Activated T-helper 1 cell treated with anti-CD3 and anti-CD28 coated beads, Interleukin-2, amount 50 U/mL, for 16 hours (primary cell): ENCODE data around the gene FBXO38.

Source experiments
- DNase-seq, 2 donors: peaks; one replicate each; pipeline ENCODE4 v3.0.0-alpha.2; 2020; ENCODE audit warnings: low read depth in 1 of 2, low spot score in 1 of 2

Gene FBXO38

DNA sequence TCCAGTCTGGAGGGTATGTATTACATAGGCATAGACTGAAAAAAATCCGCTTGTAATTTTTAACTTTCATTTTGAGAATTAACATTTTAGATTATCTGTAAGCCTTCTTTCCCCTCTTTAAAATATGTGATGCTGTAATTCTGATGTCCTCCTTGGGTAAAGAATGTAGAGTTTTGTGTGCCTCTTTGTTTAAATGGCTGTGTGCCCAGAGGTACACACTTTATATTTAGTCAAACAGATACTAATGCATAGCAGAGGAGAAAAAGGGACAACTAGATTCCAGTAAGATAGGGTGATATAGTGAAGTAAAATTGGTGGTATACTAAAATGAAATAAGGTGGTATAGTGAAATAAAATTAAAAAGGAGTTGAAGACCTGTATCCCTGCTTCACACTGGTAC lies 1.3 kb downstream of the FBXO38 start:
- no peak for DNase-seq

- DNase-seq = no peak
These were observed 2.3 kb downstream of the FBXO38 start for GRCh38 chr5:148386041-148386440.

DNA sequence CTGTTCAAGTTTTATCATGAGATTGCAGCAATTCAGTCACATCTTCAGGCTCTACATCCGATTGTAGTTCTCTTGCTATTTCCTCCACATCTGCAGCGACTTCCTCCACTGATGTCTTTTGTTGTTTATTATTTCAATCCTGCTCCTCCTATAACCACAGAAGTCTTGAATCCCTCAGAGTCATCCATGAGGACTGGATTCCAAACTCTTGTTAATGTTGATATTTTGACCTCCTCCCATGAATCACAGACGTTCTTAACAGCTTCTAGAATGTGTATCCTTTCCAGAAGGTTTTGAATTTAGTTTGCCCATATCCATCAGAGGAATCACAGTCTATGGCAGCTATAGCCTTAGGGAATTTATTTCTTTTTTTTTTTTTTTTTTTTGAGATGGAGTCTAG lies 3.6 kb downstream of the FBXO38 start:
- DNase-seq = no peak

GRCh38 chr5:148388696-148389095 lies 4.9 kb downstream of the FBXO38 start:
- DNase-seq = no peak

- DNase-seq = no peak
These were observed 7.2 kb downstream of the FBXO38 start for GRCh38 chr5:148390914-148391313.

DNA sequence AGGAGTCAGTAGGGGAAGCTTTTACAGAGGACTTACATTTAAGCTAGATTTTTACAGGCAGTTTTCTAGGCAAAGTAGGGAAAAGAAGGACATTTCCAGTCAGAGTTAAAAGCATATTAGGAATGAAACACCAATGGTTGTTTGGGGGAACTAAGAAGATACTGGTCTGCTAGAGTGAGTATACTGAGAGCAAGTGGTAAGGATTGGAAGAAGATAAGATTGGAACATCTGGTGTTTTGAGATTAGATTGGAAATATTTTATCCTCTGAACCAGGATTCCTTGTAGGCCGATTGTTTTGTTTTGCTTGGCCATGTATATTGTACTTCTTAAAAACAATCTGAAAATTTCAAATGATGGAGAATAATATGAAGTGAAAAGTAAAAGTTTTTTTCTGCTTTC lies 7.7 kb downstream of the FBXO38 start:
- DNase-seq = no peak

GRCh38 chr5:148393390-148393741 lies 9.6 kb downstream of the FBXO38 start:
- no peak for DNase-seq

- no peak for DNase-seq
These were observed 10.8 kb downstream of the FBXO38 start for GRCh38 chr5:148394587-148395019.

DNA sequence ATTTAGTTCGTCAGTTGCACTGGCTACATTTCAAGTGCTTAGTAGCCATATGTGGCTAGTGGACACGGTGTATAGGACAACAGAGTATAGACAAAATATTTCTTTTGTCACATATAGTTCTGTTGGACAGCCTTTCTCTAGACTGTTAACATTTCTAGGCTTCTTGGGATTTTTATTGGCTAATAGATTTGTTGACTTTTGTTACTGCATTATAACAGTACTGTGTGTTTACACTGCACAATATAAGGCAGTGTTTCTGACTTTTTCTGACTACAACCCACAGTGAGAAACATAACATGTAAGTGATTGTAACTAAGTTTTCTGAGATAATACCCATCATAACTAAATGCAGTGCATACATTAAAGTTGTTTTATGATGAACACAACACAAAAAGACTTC lies 11.3 kb downstream of the FBXO38 start:
- no peak for DNase-seq

DNA sequence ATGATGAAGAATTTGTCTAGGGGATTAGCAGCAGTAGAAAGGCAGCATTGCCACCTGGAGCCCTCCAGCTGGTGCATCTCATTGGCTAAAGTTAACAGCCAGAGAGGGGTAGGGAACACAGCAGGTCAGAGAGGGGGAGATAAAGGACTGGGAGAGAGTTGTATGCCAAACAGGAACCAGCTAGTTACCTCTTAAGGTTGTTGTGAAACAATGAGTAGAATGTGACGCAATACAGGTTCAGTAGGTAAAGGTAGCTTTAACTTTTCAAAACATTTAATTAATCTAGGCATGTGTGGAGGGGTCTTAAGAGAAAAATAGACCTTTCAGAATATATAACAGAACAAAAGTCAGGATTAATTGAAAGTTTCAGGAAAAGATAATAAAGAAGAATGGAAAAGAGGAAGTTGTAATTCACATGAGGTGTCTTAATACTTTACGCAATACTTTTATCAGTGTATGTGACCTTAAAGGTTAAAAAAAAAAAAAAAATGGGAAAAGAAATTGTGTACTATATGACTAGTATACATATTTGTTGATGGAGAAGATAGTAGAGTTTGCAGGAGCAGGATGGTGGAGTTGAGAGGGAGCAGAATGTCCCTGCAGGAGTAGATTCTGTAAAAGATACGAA lies 14.3 kb downstream of the FBXO38 start:
- DNase-seq = no peak

DNA sequence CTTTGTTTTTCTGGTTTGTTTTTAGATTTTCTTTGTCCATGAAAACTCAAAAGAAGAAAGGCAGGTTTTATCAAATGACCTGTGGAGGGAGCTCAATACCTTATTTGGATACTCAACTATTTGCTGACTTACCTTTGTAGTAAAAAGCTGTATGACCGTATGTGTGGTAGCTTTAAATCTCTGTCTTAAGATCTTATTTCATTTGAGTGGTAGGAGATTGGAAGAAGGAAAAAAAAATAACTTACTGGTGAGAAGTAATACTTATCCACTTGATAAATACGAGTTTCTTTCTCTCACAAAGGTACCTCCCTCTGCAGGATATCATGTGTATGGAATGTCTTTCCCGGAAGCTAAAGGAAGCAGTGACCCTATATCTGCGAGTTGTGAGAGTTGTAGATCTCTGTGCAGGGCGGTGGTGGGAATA lies 15.0 kb downstream of the FBXO38 start:
- no peak for DNase-seq

GRCh38 chr5:148401604-148402003 lies 17.8 kb downstream of the FBXO38 start:
- no peak for DNase-seq

- no peak for DNase-seq
These were observed 19.6 kb downstream of the FBXO38 start for GRCh38 chr5:148403344-148403743.

DNA sequence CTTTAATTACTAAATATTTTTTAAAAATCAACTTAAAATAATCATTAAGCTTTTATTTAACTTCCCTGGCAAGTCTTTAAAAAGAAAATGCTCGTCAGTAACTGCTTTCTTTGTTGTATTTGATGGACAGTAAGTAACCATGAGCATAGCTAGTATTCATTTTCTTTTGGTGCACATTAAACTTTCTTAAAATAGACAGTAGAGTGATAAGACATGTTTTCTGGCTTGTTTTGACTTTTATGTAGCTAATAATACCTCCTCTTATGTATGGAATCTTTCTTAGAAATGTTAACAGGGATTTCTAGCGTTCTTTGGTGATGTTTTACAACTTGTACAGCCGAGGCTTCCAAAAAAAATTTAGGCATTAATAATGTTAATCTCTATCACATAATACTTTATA lies 22.6 kb downstream of the FBXO38 start:
- DNase-seq = no peak

GRCh38 chr5:148408092-148408491 lies 24.3 kb downstream of the FBXO38 start:
- no peak for DNase-seq

DNA sequence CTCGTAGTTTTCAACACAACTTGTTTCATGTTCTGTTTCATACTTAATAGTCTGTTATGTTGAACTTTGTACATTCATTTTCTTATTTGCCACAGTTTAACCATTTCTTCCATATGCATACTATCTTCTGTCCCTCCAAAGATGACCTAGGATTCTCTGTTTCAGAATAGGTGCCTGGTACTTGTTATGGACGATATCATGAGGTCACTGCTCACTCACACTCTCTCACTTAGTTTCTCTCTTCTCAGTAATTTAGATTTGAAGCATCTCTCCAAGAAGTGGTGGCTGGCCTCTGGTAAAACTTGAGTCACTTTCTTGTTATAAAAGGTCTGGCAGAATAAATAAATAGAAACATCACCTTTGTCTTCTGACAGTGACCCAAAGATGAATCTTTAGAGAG lies 28.4 kb downstream of the FBXO38 start:
- DNase-seq = no peak

DNA sequence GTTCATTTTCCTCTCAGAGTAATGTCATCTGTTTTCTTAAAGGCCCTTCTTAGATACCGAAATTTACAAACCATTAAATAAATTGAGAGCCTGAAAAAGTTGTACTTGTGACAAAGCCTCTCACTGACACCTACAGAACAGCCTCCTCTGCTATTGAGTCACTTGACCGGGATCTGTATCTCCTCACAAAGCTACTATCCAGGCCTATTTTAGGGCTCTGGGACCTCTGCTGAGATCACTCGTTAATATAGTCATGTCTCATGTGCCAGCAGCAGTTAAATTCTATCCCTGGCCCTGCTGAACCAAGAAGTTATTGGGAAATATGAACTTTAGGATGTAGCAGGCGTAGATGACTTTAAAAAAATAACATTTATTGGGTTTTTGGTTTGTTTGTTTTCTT lies 31.1 kb downstream of the FBXO38 start:
- DNase-seq = no peak

DNA sequence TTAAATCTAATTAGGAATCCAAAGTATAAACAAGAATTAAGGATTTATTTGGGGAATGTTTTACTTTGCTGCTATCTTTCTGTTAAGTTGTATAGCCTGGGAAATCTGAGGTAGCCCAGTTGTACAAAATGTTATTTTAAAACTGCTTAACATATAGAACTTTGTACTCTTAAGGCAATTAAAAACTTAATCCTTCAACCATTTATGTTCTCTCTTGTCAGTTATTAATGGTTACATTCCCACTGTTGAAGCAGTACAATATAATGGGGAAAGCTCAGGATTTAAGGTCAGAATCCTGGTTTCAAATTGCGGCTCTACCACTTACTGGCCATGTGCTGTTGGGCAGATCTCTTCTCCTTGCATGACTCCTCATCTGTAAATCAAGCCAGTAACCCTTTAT lies 32.7 kb downstream of the FBXO38 start:
- no peak for DNase-seq

- no peak for DNase-seq
These were observed 33.2 kb downstream of the FBXO38 start for GRCh38 chr5:148416921-148417320.

- DNase-seq = no peak
These were observed 34.8 kb downstream of the FBXO38 start for GRCh38 chr5:148418511-148418910.

GRCh38 chr5:148421661-148422060 lies 37.9 kb downstream of the FBXO38 start:
- DNase-seq = no peak

DNA sequence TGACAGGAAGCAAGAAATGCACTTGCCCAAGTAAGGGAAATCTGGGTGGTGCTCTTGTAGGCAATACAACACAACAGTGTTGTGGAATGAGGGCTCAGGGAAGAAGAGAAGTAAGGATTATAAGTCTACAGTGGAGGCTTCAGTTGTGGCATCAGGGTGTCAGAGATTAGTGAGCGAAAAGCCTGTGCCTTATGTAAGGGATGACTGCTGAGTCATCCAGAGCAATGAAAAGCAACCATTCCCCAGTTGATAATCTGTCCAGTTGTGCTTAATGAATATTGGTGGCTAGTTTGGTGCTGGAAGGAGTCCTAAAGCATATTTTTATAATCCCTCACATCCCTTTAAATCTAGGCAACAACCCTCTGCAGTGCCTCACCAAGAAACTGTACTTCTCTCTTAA lies 42.0 kb downstream of the FBXO38 start:
- no peak for DNase-seq

DNA sequence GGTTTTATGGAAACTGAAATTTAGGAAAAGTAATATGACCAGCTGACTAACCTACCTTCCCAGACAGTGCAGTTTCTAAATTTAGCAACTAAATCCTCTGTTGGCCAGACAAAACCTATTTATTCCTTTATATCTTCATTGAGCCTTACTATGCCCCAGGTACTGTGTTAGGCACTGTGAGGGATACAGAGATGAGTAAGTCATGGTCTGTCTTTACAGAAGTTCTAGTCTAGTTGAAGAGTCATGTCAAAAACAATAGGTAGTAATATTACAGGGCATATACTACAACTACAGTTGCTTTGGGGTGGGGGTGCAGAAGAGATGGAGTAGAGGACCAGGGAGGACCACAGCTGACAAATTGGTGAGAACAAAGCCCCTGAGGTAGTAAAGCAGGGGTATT lies 42.8 kb downstream of the FBXO38 start:
- no peak for DNase-seq
